Left ventricle myocardium superior (tissue), 1 donor: ENCODE measurements around the gene ZNF891. TPM values are rescaled to one million over a fixed set of nuclear protein-coding genes. Genes with fewer than 3 reads are reported as not detected.

Source experiments
- ATAC-seq: fragments of 200-7000 bp; cut with Tn5 transposase; one replicate; pipeline ENCODE4 v1.9.1; 2020; ENCODE audit warnings: mild to moderate bottlenecking, moderate library complexity
- DNase-seq: peaks from one replicate; pipeline ENCODE4 v3.0.0-alpha.2; 2020
- intact Hi-C: fragments of 100-400 bp; cut with micrococcal nuclease; formaldehyde crosslinking; loops from one replicate; pipeline ENCODE4 v1.11.0; 2022
- total RNA-seq: library from RNA; stranded (reverse); fragmentation: NEBNext Ultra II Directional; extraction: Animal tissue kit (Norgen Biotek cat#: 25700); gene quantifications from one replicate; pipeline ENCODE4 v1.2.1, GENCODE V29; 2021
- donor health status: DM: no; HTN: yes; CAD: no; lungs with severe emphysema.

ZNF891 gene
- total RNA-seq, 1 donor from 2014 or later, result 1.0 TPM

DNA sequence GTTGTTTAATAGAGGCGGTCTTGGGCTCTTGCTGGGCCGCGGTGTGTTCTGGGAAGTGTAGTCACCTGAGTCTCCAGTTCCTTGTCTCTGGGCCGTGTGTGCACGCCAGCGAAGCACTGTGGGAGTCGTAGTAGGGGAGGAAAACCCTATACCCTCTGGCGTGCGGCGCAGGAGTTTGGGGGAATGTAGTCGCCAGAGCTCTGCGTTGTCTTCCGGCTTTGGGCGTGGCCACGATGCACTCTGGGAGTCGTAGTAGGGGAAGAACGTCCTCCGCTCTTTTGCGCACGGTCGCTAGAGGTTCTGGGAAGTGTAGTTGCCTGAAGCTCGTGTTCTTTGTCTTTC, 50.1 kb downstream of the ZNF891 start:
- ATAC-seq (peak; percentile 95), DNase-seq (peak; percentile 98)
- intact Hi-C loops, result no loop called here

DNA sequence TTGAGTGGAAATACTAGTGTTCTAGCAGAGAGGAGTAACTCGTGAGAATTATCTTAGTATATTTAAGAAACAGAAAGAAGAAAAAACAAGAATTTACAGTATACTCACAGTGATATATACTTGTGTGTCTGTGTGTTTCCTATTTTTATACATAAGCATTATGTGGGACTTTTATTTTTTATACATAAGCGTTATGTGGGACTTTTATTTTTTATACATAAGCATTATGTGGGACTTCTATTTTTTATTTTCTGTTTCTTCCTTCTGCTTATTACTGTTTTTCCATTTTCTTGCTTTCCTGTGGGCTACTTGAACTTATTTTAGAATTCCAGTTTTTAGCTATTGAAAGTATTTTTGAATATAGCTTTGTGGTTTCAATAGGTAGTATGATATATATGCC, 56.2 kb downstream of the ZNF891 start:
- ATAC-seq (no peak), DNase-seq (no peak)
- intact Hi-C loops, result no loop called here

DNA sequence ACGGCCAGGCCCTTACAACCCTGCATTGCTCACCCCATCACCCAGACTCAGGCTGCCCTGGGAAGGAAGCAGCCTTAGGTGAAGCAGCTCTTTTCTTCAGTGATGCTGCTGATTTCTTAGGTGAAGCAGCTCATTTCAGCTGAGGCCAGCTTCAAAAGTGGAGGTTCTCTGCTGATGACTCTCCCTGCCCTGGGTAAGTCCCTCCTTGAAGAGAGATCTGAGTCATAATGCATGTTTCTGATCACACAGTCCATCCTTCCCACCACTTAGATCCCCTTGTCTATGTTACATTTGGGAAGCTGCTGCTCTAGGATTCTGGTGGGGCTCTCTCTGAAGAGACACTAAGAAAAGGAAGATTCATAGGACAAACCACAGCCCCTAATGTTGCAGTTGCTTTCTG, 66.5 kb downstream of the ZNF891 start:
- ATAC-seq, result no peak

DNA sequence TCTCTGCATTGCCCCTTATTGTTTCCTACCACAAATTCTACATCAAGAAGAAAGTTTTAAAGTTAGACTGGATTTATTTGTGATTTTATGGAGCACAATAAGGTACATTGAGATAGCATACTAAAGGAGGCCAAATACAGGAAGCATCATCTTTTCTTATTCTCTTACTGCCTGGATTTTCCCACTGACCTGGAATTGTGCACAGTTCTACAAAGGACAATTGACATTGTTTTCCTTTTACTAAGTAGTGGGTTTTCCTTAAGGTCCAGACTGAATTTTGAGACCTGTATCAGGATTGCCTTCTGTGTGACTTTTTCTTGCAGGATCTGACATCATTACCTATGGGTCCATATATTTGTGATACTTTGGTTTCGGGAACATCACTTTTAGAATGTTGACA, 68.1 kb downstream of the ZNF891 start:
- ATAC-seq (no peak), DNase-seq (no peak)
- intact Hi-C loops, result loop anchor here (5.0 kb wide), 1 partner anchor 45 kb away; no protein-coding TSS in a partner anchor

More for the DNA sequence above, 66.5 kb downstream of the ZNF891 start:
- DNase-seq, result no peak
- intact Hi-C loops, result loop anchor here (5.0 kb wide), 1 partner anchor 44 kb away; no protein-coding TSS in a partner anchor

DNA sequence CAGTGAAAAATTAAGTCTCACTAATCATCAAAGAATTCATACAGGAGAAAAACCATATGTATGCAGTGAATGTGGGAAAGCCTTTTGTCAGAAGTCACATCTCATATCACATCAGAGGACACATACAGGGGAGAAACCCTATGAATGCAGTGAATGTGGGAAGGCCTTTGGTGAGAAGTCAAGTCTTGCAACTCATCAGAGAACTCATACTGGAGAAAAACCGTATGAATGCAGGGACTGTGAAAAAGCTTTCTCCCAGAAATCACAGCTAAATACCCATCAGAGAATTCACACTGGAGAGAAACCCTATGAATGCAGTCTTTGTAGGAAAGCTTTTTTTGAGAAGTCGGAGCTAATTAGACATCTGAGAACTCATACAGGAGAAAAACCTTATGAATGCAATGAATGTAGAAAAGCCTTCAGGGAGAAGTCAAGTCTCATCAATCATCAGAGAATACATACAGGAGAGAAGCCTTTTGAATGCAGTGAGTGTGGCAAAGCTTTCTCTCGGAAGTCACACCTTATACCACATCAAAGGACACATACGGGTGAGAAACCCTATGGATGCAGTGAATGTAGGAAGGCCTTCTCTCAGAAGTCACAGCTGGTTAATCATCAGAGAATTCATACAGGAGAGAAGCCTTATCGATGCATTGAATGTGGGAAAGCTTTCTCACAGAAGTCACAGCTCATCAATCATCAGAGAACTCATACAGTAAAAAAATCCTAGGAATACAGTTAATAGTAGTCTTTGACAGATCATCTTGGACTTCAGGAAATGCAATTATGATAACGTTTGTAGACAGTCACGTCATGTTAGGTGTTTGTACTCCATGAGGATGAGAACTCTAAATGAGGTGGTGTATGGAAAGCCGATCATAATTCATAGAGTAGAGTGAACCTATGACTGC, 71.6 kb downstream of the ZNF891 start:
- intact Hi-C loops, result no loop called here
- ATAC-seq (no peak), DNase-seq (no peak)

DNA sequence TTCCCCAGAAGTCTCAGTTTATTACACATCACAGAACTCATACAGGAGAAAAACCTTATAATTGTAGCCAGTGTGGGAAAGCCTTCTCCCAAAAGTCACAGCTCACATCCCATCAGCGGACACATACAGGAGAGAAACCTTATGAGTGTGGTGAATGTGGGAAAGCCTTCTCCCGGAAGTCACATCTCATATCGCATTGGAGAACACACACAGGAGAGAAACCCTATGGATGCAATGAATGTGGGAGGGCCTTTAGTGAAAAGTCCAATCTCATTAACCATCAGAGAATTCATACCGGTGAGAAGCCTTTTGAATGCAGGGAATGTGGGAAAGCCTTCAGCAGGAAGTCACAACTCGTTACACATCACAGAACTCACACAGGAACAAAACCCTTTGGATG, 72.6 kb downstream of the ZNF891 start:
- DNase-seq, result no peak
- ATAC-seq, result no peak
- intact Hi-C loops, result no loop called here

Other genes with a start within 250 kb of the ZNF891 start
- 15.1 TPM for gene CHFR, start 242.7 kb downstream of the ZNF891 start, total RNA-seq
- gene ZNF605, start 174.0 kb downstream of the ZNF891 start, total RNA-seq, result 13.9 TPM
- gene ZNF26, start 143.9 kb downstream of the ZNF891 start, total RNA-seq, result 4.7 TPM
- 20.4 TPM for gene ZNF84, start 92.8 kb downstream of the ZNF891 start, total RNA-seq
- 6.5 TPM for gene ZNF140, start 49.4 kb downstream of the ZNF891 start, total RNA-seq
- 8.1 TPM for gene ZNF10, start 353 bp upstream of the ZNF891 start, total RNA-seq
- 9.6 TPM for gene ZNF268, start 51.2 kb upstream of the ZNF891 start, total RNA-seq
- not detected for gene ANHX, start 105.6 kb upstream of the ZNF891 start, total RNA-seq